A673 (cell line): Measurements from ENCODE around the gene SCAANT1. TPM values are rescaled to one million over a fixed set of nuclear protein-coding genes. Genes with fewer than 3 reads are reported as not detected.

ENCODE experiments used
- BruUV-seq: library from RNA; stranded (reverse); fragments of 400-500 nt; replicated peaks from 2 replicates; lab custom pipeline; 2021; lab: Mats Ljungman, UMichigan
- CTCF ChIA-PET: fragments of 300-600 bp; sonication (Branson Sonifier 250); formaldehyde crosslinking; loops from one replicate; lab custom pipeline; 2022; ENCODE audit warnings: antibody characterized with exemption; lab: Charles Lee
- POLR2A ChIA-PET: fragments of 300-600 bp; sonication (Branson Sonifier 250); formaldehyde crosslinking; loops from one replicate; lab custom pipeline; 2022; ENCODE audit warnings: antibody characterized with exemption; ENCODE audit not compliant: low non-redundant PET; lab: Charles Lee
- DNase-seq: peaks from one replicate; pipeline ENCODE4 v3.0.0-alpha.2; 2015; ENCODE audit warnings: low spot score
- H3K27ac ChIP-seq: fragments of 200-600 bp; sonication (generic); 2 replicates; pipeline ENCODE4 v1.5.1; 2016; ENCODE audit warnings: mixed run types, low read depth, mild to moderate bottlenecking, mixed read lengths, antibody characterized with exemption, low read length; ENCODE audit not compliant: poor library complexity, severe bottlenecking
- H3K27me3 ChIP-seq: fragments of 200-600 bp; sonication (generic); replicated peaks from 2 replicates; pipeline ENCODE4 v1.6.1; 2017; ENCODE audit warnings: mixed run types, low read depth, mild to moderate bottlenecking, mixed read lengths, antibody characterized with exemption, low read length; ENCODE audit not compliant: insufficient read depth, poor library complexity
- H3K36me3 ChIP-seq: fragments of 200-600 bp; sonication (generic); 2 replicates; pipeline ENCODE4 v1.6.1; 2016; ENCODE audit warnings: mixed run types, mild to moderate bottlenecking, mixed read lengths, antibody characterized with exemption, low read length; ENCODE audit not compliant: insufficient read depth, poor library complexity, severe bottlenecking
- H3K4me1 ChIP-seq: fragments of 200-600 bp; sonication (generic); 2 replicates; pipeline ENCODE4 v1.6.1; 2017; ENCODE audit warnings: mixed run types, mild to moderate bottlenecking, mixed read lengths, antibody characterized with exemption, low read length; ENCODE audit not compliant: insufficient read depth, poor library complexity, severe bottlenecking
- H3K4me3 ChIP-seq: fragments of 200-600 bp; sonication (generic); 2 replicates; pipeline ENCODE4 v1.5.1; 2016; ENCODE audit warnings: low read depth, mixed run types, mild to moderate bottlenecking, mixed read lengths, low read length; ENCODE audit not compliant: poor library complexity, severe bottlenecking
- H3K9me3 ChIP-seq: fragments of 200-600 bp; sonication (generic); 2 replicates; pipeline ENCODE4 v1.6.1; 2016; ENCODE audit warnings: mixed run types, low read depth, mild to moderate bottlenecking, mixed read lengths, antibody characterized with exemption, low read length; ENCODE audit not compliant: poor library complexity, severe bottlenecking
- EZH2 ChIP-seq: fragments of 200-600 bp; sonication (generic); IDR thresholded peaks from 2 replicates; pipeline ENCODE4 v1.6.1; 2017; ENCODE audit warnings: borderline replicate concordance, low read depth, mild to moderate bottlenecking, mixed read lengths, antibody characterized with exemption, low read length; ENCODE audit not compliant: poor library complexity, severe bottlenecking
- intact Hi-C: fragments of 100-400 bp; cut with micrococcal nuclease; formaldehyde crosslinking; loops from one replicate; pipeline ENCODE4 v1.10.0; 2022; ENCODE audit not compliant: unreplicated experiment
- total RNA-seq: library from RNA; stranded (reverse); gene quantifications from 2 replicates; pipeline ENCODE4 v1.2.3, GENCODE V29; 2021
- TF ChIP-seq, protein P1 (sequence below): fragments of 300-800, 200-600 bp; sonication (generic); conservative IDR thresholded peaks from 2 replicates; pipeline ENCODE4 v1.5.1; 2017; ENCODE audit warnings: low read depth, mild to moderate bottlenecking, antibody characterized with exemption, low read length, moderate library complexity, mixed read lengths

SCAANT1 gene
- total RNA-seq, 1 experiment from 2014 or later = not detected

DNA sequence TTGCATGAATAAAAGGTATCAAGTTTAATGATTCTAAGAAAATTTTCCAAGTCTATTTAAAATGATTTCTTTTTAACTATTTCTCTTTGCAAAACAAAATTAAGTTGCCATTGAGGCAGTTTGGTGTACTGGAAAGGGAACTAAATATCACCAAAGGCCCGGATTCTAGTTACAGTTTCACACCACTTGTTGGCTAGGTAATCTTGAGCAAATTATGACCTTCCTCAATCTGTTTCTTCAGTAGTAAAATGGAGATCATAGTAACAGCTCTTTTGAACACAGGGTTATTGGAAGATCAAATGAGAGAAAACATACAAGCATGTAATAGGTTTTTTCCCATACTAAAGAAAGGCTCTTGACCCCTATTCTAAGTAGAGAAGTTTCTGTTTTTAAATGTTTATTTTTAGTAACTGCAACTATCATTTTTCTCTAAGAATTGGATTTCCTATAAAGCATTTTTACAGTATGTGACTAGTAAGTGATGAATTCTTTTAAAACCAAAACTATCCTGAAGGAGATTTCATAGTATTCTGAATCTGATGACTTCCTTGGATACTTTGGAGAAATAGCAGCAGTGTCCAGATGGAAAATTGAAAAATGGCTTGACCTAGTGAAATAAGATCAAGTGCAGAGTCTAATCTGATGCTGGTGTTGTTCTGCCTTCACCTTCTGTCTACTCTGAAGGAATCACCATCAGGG, 15.7 kb downstream of the SCAANT1 start:
- Histone ChIP-seq H3K4me3 (no peak overlapping the region), H3K36me3 (no peaks in the 10 kb centered on the region), H3K27me3 (no peaks in the 10 kb centered on the region), H3K9me3 (no peaks in the 10 kb centered on the region), H3K27ac (no peak overlapping the region), H3K4me1 (no peaks in the 10 kb centered on the region)
- BruUV-seq = no TSS peak
- intact Hi-C loops = no loop called here
- ChIA-PET CTCF (no interaction called here), POLR2A (no interaction called here)
- TF ChIP-seq, protein P1, sequence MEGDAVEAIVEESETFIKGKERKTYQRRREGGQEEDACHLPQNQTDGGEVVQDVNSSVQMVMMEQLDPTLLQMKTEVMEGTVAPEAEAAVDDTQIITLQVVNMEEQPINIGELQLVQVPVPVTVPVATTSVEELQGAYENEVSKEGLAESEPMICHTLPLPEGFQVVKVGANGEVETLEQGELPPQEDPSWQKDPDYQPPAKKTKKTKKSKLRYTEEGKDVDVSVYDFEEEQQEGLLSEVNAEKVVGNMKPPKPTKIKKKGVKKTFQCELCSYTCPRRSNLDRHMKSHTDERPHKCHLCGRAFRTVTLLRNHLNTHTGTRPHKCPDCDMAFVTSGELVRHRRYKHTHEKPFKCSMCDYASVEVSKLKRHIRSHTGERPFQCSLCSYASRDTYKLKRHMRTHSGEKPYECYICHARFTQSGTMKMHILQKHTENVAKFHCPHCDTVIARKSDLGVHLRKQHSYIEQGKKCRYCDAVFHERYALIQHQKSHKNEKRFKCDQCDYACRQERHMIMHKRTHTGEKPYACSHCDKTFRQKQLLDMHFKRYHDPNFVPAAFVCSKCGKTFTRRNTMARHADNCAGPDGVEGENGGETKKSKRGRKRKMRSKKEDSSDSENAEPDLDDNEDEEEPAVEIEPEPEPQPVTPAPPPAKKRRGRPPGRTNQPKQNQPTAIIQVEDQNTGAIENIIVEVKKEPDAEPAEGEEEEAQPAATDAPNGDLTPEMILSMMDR = no peak
- no peak for DNase-seq

DNA sequence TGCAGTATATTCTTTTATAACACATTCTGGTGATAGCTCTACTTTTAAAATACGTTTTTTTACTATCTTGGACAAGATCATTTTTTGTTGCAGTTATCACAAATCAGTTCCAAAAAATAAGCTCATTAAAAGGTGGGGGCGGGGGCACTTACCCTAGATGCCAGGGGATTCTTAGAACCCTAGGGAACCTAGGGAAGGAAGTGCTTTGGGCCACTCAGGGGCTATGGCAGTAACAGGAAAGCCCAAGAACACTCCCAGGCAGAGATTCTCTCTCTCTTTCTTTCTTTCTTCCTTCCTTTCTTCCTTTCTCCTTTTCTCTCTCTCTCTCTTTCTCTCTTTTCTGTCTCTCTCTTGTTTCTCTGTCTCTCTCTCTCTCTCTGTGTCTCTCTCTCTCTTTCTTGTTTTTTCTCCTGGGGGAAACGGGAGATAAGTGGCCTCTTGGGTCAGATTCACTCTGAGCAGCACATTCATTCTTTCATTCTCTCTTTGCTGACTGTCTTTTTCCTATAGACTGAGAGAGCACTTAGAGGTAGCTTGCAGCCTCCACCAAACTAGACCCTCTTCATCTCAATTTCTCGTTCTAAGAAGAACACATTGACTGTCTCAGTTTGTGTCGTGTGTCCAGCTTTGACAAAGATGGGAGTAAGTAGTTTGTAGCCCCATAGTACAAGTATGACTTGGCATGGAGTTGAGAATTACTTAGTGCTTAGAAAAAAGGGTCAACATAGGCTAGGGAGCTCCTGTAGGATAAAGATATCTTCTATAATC, 16.6 kb downstream of the SCAANT1 start:
- intact Hi-C loops = no loop called here
- ChIA-PET POLR2A (no interaction called here), CTCF (interaction anchor here (0.6 kb wide), 1 partner anchor 284 kb away, joined by 3 read pairs; no protein-coding TSS in a partner anchor)
- no peaks in the 10 kb centered on the region for H3K4me1 ChIP-seq
- no peak overlapping the region for H3K4me3 ChIP-seq
- H3K9me3 ChIP-seq = no peaks in the 10 kb centered on the region
- TF ChIP-seq EZH2 = no peak
- TF ChIP-seq, protein P1 = no peak
- no peak for DNase-seq
- no TSS peak for BruUV-seq
- H3K27ac ChIP-seq = no peak overlapping the region
- H3K36me3 ChIP-seq = no peaks in the 10 kb centered on the region
- H3K27me3 ChIP-seq = no peaks in the 10 kb centered on the region

DNA sequence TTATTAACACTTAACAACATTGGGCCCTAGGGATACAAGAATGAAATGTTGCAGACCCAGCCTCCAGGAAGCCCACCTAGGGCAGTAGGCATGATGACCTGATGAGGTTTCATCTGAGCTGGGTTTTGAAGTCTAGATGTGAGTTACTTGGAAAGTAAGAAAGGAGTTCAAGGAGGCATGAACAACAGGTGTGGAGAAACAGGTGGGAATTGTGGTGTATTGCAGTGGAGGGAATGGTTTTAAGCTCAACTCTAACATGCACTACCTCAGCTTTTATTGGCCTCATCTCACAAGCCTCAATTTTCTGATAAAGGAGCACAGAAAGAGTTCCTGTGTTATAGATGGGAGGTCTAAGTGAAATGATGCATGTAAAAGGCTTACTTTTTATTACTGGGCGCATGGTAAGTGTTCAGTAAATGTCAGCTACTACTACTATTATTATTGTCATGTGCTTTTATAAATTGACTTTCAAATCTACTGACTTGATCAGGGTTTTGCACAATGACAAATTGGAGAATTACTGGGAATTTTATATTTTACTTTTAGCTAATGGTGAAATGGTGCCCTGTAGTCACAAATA, 19.3 kb downstream of the SCAANT1 start:
- intact Hi-C loops = no loop called here
- Histone ChIP-seq H3K27ac (no peak overlapping the region), H3K36me3 (no peaks in the 10 kb centered on the region), H3K4me1 (no peaks in the 10 kb centered on the region), H3K4me3 (no peak overlapping the region), H3K9me3 (no peaks in the 10 kb centered on the region), H3K27me3 (no peaks in the 10 kb centered on the region)
- CTCF ChIA-PET = no interaction called here
- no TSS peak for BruUV-seq
- TF ChIP-seq, protein P1 = no peak
- POLR2A ChIA-PET = no interaction called here
- DNase-seq = no peak
